Activated CD8-positive, alpha-beta memory T cell treated with anti-CD3 and anti-CD28 coated beads for 1 hour (primary cell): ENCODE measurements around the gene ITGA1.

ENCODE experiments used
- DNase-seq, 2 donors: peaks; one replicate each; pipeline ENCODE4 v3.0.0-alpha.2; 2020; ENCODE audit warnings: low read depth in 1 of 2; ENCODE audit errors: extremely low read depth in 1 of 2

Gene ITGA1

GRCh38 chr5:52893863-52894262, 106.1 kb downstream of the ITGA1 start:
- DNase-seq, result no peak

- no peak for DNase-seq
Measured at GRCh38 chr5:52894451-52894850, 106.7 kb downstream of the ITGA1 start.

GRCh38 chr5:52895075-52895474, 107.4 kb downstream of the ITGA1 start:
- no peak for DNase-seq

- no peak for DNase-seq
Measured at GRCh38 chr5:52895572-52896413, 108.1 kb downstream of the ITGA1 start.

- no peak for DNase-seq
Measured at GRCh38 chr5:52896534-52897237, 109.0 kb downstream of the ITGA1 start.

DNA sequence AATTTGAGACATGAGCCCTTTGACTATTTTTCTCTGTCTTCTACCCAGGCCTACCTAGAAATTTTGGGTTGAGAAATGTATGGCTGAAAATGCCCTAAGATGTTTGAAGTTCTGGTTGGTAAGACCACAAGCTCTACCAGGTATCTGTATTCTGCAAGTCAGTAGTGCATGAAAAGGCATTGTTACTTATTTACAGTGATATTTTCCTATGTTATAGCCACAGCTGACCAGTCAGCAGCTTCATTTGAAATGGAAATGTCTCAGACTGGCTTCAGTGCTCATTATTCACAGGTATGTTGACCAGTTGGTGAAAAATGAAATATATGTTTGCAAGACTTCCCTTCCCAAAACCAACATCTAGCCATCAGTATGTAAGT, 109.5 kb downstream of the ITGA1 start:
- DNase-seq, result no peak

- DNase-seq, result no peak
Measured at GRCh38 chr5:52898961-52899680, 111.4 kb downstream of the ITGA1 start.

DNA sequence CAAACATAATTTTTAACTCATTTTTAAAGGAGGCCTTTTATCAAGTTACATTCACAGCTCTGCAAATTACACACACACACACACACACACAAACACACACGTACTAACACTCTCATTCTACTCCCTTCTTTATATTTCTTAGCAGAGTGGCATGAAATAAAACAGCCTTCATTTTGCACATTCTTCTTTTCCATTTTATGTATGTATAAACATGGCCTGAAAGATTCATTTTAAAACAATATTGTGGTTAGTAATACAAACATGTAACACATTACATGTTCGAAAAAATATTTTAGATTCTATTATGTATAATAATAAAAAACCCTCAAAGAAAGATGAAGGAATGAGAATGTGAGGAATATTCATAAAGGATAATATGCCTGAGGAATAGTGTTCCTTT, 115.4 kb downstream of the ITGA1 start:
- no peak for DNase-seq

DNA sequence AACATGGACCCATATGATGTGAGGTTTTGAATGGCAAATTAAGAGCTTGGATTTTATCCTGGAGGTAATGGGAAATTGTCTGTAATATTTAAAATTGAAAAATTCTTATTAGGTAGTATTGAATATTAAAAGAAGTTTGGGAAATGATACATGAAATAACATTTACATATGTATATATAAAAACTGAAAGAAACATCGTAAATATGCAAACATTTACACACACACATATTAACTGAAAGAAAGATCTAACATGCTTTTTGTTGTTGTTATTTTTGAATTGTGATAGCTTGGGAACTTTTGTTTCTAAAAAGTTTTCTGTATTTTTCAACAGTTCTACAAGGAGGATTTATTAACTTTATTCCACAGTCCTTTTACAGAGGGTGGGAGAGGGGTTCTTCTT, 118.6 kb downstream of the ITGA1 start:
- DNase-seq, result no peak

- DNase-seq, result no peak
Measured at GRCh38 chr5:52906845-52907244, 119.1 kb downstream of the ITGA1 start.

GRCh38 chr5:52909192-52909591, 121.5 kb downstream of the ITGA1 start:
- no peak for DNase-seq

GRCh38 chr5:52910071-52910470, 122.4 kb downstream of the ITGA1 start:
- no peak for DNase-seq

DNA sequence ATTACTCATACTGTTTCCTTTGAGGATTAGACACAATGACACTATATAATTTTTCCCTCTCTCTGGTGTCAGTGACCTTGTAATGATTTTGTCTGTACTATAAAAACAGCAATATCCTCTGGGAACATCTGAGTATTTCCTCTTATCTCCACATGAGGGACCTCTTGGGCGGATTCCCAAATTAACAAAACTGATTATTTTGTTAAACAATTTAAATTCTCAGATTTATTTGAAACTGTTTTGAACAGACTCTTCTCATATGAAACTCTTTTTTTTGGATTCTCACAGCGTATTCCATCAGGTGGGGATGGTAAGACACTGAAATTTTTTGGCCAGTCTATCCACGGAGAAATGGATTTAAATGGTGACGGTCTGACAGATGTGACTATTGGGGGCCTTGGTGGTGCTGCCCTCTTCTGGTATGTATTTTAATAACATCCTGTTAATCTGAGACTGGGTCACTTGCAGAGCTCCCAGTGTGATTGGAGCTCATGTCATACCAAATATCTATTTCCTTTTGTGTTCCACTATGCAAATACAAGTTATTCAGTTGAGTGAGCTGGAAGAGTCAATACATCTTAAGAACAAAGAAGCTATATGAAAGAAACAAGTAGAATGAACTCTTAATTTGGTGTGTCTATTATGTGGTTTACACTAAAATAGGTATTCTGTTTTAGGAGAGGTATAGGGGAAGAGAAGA, 127.6 kb downstream of the ITGA1 start:
- DNase-seq, result peak in 1 of 2 donors; percentile 16

- no peak for DNase-seq
Measured at GRCh38 chr5:52920929-52921328, 133.2 kb downstream of the ITGA1 start.

- no peak for DNase-seq
Measured at GRCh38 chr5:52922384-52922783, 134.7 kb downstream of the ITGA1 start.

- no peak for DNase-seq
Measured at GRCh38 chr5:52924456-52924855, 136.7 kb downstream of the ITGA1 start.

DNA sequence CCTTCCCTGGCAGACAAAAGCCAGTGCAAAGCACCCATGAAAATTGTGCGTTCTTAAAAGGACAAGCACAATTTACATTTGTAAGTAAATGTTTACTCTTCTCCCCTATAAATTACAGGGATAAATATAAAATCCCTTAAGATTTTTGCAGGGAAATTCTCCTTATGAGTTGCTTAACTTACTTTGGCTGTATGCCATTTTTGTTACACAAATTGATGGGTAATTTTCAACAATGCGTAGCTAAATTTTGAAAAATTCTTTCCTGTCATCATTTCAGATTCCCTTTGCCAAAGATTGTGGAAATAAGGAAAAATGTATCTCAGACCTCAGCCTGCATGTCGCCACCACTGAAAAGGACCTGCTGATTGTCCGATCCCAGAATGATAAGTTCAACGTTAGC, 137.3 kb downstream of the ITGA1 start:
- no peak for DNase-seq

DNA sequence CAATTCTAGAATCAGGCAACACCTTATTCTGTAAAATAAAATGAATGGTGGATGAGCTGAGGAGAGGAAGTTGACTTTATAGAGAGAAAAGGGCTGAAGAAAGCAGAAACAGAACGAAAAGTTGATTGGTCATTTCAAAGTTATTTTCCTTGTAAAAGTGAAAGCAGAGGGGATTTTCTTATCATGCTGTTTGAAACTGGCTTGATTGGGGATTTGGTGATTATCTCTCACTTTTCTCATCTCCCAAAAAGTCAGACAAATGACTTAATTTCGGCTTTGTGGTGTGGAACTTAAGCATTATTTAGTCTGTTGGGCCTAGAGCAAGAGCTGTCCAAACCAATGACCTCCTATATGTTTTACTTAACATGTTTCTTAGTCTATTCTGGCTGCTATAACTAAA, 141.0 kb downstream of the ITGA1 start:
- no peak for DNase-seq

DNA sequence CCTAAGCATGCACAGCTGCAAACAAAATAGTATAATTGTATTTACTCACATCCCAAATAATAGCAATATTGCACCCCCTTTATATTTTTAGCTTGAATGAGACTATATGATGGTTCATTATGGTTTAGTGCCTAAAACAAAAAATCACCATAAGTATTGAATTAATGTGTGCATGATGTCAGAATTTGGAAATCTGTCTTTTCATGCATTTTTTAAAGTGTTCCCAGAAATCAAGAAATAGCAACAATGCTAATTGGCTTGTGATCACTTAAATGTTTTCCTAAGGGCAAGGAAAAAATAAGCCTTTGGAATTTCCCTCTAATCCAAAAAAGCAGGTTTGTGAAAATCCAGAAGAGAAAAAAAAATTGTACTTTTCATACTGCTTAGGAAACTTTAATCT, 150.5 kb downstream of the ITGA1 start:
- DNase-seq, result no peak

GRCh38 chr5:52943285-52943684, 155.6 kb downstream of the ITGA1 start:
- DNase-seq, result no peak

- DNase-seq, result no peak
Measured at GRCh38 chr5:52943808-52944207, 156.1 kb downstream of the ITGA1 start.
